Measurements from ENCODE around the gene F2RL1. TPM values are rescaled to one million over a fixed set of nuclear protein-coding genes. Genes with fewer than 3 reads are reported as not detected.

Gene F2RL1
- total and polyA plus RNA-seq, 2 experiments from 2014 or later: 1.4 to 3.3 TPM

GRCh38 chr5:76831110-76831452, 12.3 kb downstream of the F2RL1 start:
- Histone ChIP-seq H3K4me2 (ENCODE audit: unreplicated experiment) (no peak overlapping the region), H3K4me1 (ENCODE audit: insufficient read depth) (peaks cover 10% of the 10 kb centered on the region; the same call in 1 of the 2 replicates), H3F3A (ENCODE audit: insufficient read depth) (no peaks in the 10 kb centered on the region), H4K20me1 (ENCODE audit: insufficient read depth) (no peaks in the 10 kb centered on the region), H3K36me3 (ENCODE audit: low read depth) (no peaks in the 10 kb centered on the region), H3K4me3 (no peak overlapping the region), H3K27me3 (replicated peaks; ENCODE audit: insufficient read depth) (no peaks in the 10 kb centered on the region), H3K9me3 (ENCODE audit: low read depth) (no peaks in the 10 kb centered on the region), H3K9me2 (ENCODE audit: insufficient read depth) (no peaks in the 10 kb centered on the region), H3K9ac (no peak overlapping the region), H3K79me2 (ENCODE audit: insufficient read depth) (no peaks in the 10 kb centered on the region; the same call in 1 of the 2 replicates), H3K27ac (no peak overlapping the region), H2AFZ (no peak overlapping the region)
- 27 to 31% methylated on average over 2 of the region's 2 CpGs for WGBS, 2 experiments (ENCODE audit: low coverage in 1 of 2, low lambda C conversion rate in 2 of 2, missing lambda C conversion rate in 2 of 2)
- no peak for TF ChIP-seq EZH2 (IDR thresholded peaks at IDR 0.05; ENCODE audit: insufficient read depth, poor library complexity, severe bottlenecking)
- TF ChIP-seq EZH2phosphoT487 (IDR thresholded peaks at IDR 0.05; ENCODE audit: insufficient read depth, low read depth): no peak
- in situ Hi-C loops (cut with MboI): no loop called here
- peak; percentile 51 for DNase-seq

DNA sequence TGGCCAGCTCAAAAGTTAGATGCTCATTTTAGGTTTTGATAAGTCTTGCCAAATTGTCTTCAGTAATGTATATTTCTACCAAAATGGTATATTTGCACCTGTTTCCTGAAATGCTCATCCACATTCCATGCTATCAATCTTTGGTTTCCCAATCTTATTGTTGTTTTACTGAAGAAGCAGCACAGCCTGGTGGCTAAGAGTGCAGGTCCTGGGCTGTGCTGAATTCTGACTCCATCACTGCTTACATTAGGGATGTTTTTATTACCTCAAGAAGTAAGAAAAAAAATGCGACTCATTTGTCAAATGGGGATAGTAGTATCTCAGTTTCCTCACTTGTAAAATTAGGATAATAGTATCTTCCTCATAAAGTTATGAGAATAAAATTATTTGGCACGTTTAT, 17.4 kb downstream of the F2RL1 start:
- DNase-seq: no peak
- H3K9me3 ChIP-seq (ENCODE audit: low read depth): no peaks in the 10 kb centered on the region
- no peak overlapping the region for H3K27ac ChIP-seq
- H3K79me2 ChIP-seq (ENCODE audit: insufficient read depth): no peaks in the 10 kb centered on the region
- no peaks in the 10 kb centered on the region for H3K36me3 ChIP-seq (ENCODE audit: low read depth)
- no peaks in the 10 kb centered on the region for H3K9me2 ChIP-seq (ENCODE audit: insufficient read depth)
- no peak for TF ChIP-seq EZH2 (IDR thresholded peaks at IDR 0.05; ENCODE audit: insufficient read depth, poor library complexity, severe bottlenecking)
- peaks cover 14% of the 10 kb centered on the region for H3F3A ChIP-seq (ENCODE audit: insufficient read depth)
- in situ Hi-C loops (cut with MboI): no loop called here
- H3K27me3 ChIP-seq (replicated peaks; ENCODE audit: insufficient read depth): no peaks in the 10 kb centered on the region
- peaks cover 19% of the 10 kb centered on the region for H3K4me1 ChIP-seq (ENCODE audit: insufficient read depth)
- no peak overlapping the region for H3K9ac ChIP-seq
- no peak overlapping the region for H3K4me3 ChIP-seq
- no peak overlapping the region for H3K4me2 ChIP-seq (ENCODE audit: unreplicated experiment)
- no peak overlapping the region for H2AFZ ChIP-seq
- 80 to 86% methylated on average over 2 of the region's 2 CpGs for WGBS, 2 experiments (ENCODE audit: low coverage in 1 of 2, low lambda C conversion rate in 2 of 2, missing lambda C conversion rate in 2 of 2)
- no peaks in the 10 kb centered on the region for H4K20me1 ChIP-seq (ENCODE audit: insufficient read depth)

DNA sequence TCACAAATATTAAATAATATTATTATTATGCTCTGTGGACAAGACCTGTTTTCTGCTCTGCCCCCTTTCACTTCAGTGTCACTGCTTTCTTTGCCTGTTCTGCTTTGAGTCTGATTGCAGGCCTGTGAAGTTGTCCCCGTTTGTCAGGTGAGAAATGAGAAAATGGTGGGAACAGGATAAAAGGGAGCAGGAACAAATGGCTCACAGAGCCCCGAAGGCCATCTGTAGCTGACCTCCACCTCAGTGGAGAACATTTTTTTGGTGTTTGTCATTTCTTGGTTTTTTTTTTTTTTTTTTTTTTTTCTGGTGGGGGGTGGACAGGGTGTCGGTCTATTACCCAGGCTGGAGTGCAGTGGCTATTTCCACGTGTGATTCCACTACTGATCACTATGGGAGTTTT, 17.8 kb downstream of the F2RL1 start:
- H3K4me2 ChIP-seq (ENCODE audit: unreplicated experiment): no peak overlapping the region
- H3K27me3 ChIP-seq (replicated peaks; ENCODE audit: insufficient read depth): no peaks in the 10 kb centered on the region
- H3K9me2 ChIP-seq (ENCODE audit: insufficient read depth): no peaks in the 10 kb centered on the region
- H3K27ac ChIP-seq: no peak overlapping the region
- WGBS, 2 experiments (ENCODE audit: low coverage in 1 of 2, low lambda C conversion rate in 2 of 2, missing lambda C conversion rate in 2 of 2): 72 to 74% methylated on average over 4 of the region's 4 CpGs
- H4K20me1 ChIP-seq (ENCODE audit: insufficient read depth): no peaks in the 10 kb centered on the region
- peaks cover 15% of the 10 kb centered on the region for H3K4me1 ChIP-seq (ENCODE audit: insufficient read depth)
- no peaks in the 10 kb centered on the region for H3K36me3 ChIP-seq (ENCODE audit: low read depth)
- no peak for TF ChIP-seq EZH2phosphoT487 (IDR thresholded peaks at IDR 0.05; ENCODE audit: insufficient read depth, low read depth)
- TF ChIP-seq EZH2 (IDR thresholded peaks at IDR 0.05; ENCODE audit: insufficient read depth, poor library complexity, severe bottlenecking): no peak
- H3F3A ChIP-seq (ENCODE audit: insufficient read depth): peaks cover 14% of the 10 kb centered on the region
- H3K9ac ChIP-seq: no peak overlapping the region
- no peaks in the 10 kb centered on the region for H3K9me3 ChIP-seq (ENCODE audit: low read depth)
- no peak overlapping the region for H3K4me3 ChIP-seq
- H3K79me2 ChIP-seq (ENCODE audit: insufficient read depth): no peaks in the 10 kb centered on the region
- in situ Hi-C loops (cut with MboI): no loop called here
- no peak for DNase-seq
- H2AFZ ChIP-seq: no peak overlapping the region

DNA sequence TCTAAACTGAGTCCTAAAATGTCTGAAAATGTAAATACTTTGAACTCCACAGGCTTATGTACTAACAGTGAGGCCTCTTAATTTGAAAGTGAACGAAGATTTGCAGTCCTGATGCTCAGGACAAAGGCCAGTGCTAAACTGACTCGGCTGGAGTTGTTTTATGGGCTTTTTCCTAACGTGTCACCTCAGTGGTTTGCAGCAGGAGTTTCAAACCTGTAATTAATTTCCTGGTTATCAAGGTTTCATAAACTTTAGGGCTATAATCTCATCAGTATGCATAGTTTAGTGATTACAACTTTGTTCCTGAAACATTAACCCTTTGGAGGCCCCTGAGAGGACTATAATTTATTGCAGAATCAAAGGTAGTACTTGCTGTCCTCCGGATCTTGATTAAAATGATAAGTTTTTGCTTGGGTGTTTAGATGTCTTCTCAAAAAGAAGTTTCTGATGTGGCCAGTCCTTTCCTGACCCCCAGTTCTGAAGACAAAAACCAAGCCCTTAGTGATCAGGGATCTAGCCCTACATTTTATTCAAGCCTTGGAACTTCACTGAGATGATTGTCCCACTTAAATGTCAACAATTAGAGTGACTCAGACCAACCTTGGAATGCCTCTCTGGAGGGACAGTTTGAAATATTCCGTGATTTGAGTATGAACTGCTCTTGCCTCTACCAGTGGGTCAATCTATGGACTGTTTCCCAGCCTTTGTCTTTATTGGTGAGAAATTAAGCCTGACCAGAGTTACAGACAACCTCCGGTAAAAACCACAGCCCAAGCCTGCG, 19.8 kb downstream of the F2RL1 start:
- Histone ChIP-seq H3K4me2 (ENCODE audit: unreplicated experiment) (peak overlapping the region; percentile 56), H3K27ac (no peak overlapping the region)

More for the DNA sequence above, 19.8 kb downstream of the F2RL1 start:
- DNase-seq: peak; percentile 49
- Histone ChIP-seq H4K20me1 (ENCODE audit: insufficient read depth) (no peaks in the 10 kb centered on the region), H3F3A (ENCODE audit: insufficient read depth) (peaks cover 14% of the 10 kb centered on the region), H3K27me3 (replicated peaks; ENCODE audit: insufficient read depth) (no peaks in the 10 kb centered on the region), H3K4me3 (no peak overlapping the region), H3K79me2 (ENCODE audit: insufficient read depth) (no peaks in the 10 kb centered on the region), H3K36me3 (ENCODE audit: low read depth) (no peaks in the 10 kb centered on the region), H3K4me1 (ENCODE audit: insufficient read depth) (peaks cover 13% of the 10 kb centered on the region), H3K9ac (no peak overlapping the region), H3K9me3 (ENCODE audit: low read depth) (no peaks in the 10 kb centered on the region), H2AFZ (no peak overlapping the region), H3K9me2 (ENCODE audit: insufficient read depth) (no peaks in the 10 kb centered on the region)
- 14 to 21% methylated on average over 7 of the region's 7 CpGs for WGBS, 2 experiments (ENCODE audit: low coverage in 1 of 2, low lambda C conversion rate in 2 of 2, missing lambda C conversion rate in 2 of 2)
- no peak for TF ChIP-seq EZH2phosphoT487 (IDR thresholded peaks at IDR 0.05; ENCODE audit: insufficient read depth, low read depth)
- TF ChIP-seq EZH2 (IDR thresholded peaks at IDR 0.05; ENCODE audit: insufficient read depth, poor library complexity, severe bottlenecking): no peak
- in situ Hi-C loops (cut with MboI): no loop called here
